Measurements from ENCODE around the gene PRKCE.
"Not testable (repeated sequence)": the region's sequence is repeated elsewhere in the genome, so short reads cannot be mapped to it uniquely, and the experiment has no call there.

PRKCE gene

GRCh38 chr2:45714679-45715078 is 63.2 kb downstream of the PRKCE start:
- TF ChIP-seq JUND (IDR thresholded peaks at IDR 0.05; ENCODE audit: low read depth) = no peak
- in situ Hi-C loops (cut with HindIII; ENCODE audit: low pct_unique_long_range_greater_than_20kb, low sequenced_read_pairs) = no loop called here
- DNase-seq (ENCODE audit: low read depth in 1 of 2, low spot score in 1 of 2) = peak in 1 of 2 experiments; percentile 35

GRCh38 chr2:45715601-45716379 is 64.3 kb downstream of the PRKCE start:
- no peak for DNase-seq (ENCODE audit: low read depth in 1 of 2, low spot score in 1 of 2)
- TF ChIP-seq JUND (IDR thresholded peaks at IDR 0.05; ENCODE audit: low read depth) = no peak
- in situ Hi-C loops (cut with HindIII; ENCODE audit: low pct_unique_long_range_greater_than_20kb, low sequenced_read_pairs) = no loop called here

- DNase-seq (ENCODE audit: low read depth in 1 of 2, low spot score in 1 of 2); in situ Hi-C loops (cut with HindIII; ENCODE audit: low pct_unique_long_range_greater_than_20kb, low sequenced_read_pairs): not testable (repeated sequence)
These were observed 65.0 kb downstream of the PRKCE start for GRCh38 chr2:45716432-45716831.

- no peak for DNase-seq (ENCODE audit: low read depth in 1 of 2, low spot score in 1 of 2)
- in situ Hi-C loops (cut with HindIII; ENCODE audit: low pct_unique_long_range_greater_than_20kb, low sequenced_read_pairs) = no loop called here
- no peak for TF ChIP-seq JUND (IDR thresholded peaks at IDR 0.05; ENCODE audit: low read depth)
These were observed 65.4 kb downstream of the PRKCE start for GRCh38 chr2:45716915-45717314.

GRCh38 chr2:45720210-45720609 is 68.7 kb downstream of the PRKCE start:
- in situ Hi-C loops (cut with HindIII; ENCODE audit: low pct_unique_long_range_greater_than_20kb, low sequenced_read_pairs) = no loop called here
- DNase-seq (ENCODE audit: low read depth in 1 of 2, low spot score in 1 of 2) = no peak
- TF ChIP-seq JUND (IDR thresholded peaks at IDR 0.05; ENCODE audit: low read depth) = no peak

GRCh38 chr2:45721150-45721549 is 69.7 kb downstream of the PRKCE start:
- in situ Hi-C loops (cut with HindIII; ENCODE audit: low pct_unique_long_range_greater_than_20kb, low sequenced_read_pairs) = no loop called here
- no peak for TF ChIP-seq JUND (IDR thresholded peaks at IDR 0.05; ENCODE audit: low read depth)
- no peak for DNase-seq (ENCODE audit: low read depth in 1 of 2, low spot score in 1 of 2)

GRCh38 chr2:45722477-45722876 is 71.0 kb downstream of the PRKCE start:
- no peak for DNase-seq (ENCODE audit: low read depth in 1 of 2, low spot score in 1 of 2)
- TF ChIP-seq JUND (IDR thresholded peaks at IDR 0.05; ENCODE audit: low read depth) = no peak
- in situ Hi-C loops (cut with HindIII; ENCODE audit: low pct_unique_long_range_greater_than_20kb, low sequenced_read_pairs) = no loop called here

- in situ Hi-C loops (cut with HindIII; ENCODE audit: low pct_unique_long_range_greater_than_20kb, low sequenced_read_pairs) = no loop called here
- no peak for DNase-seq (ENCODE audit: low read depth in 1 of 2, low spot score in 1 of 2)
- TF ChIP-seq JUND (IDR thresholded peaks at IDR 0.05; ENCODE audit: low read depth) = no peak
These were observed 72.4 kb downstream of the PRKCE start for GRCh38 chr2:45723857-45724256.

- TF ChIP-seq JUND (IDR thresholded peaks at IDR 0.05; ENCODE audit: low read depth) = no peak
- in situ Hi-C loops (cut with HindIII; ENCODE audit: low pct_unique_long_range_greater_than_20kb, low sequenced_read_pairs) = no loop called here
- DNase-seq (ENCODE audit: low read depth in 1 of 2, low spot score in 1 of 2) = no peak
These were observed 72.9 kb downstream of the PRKCE start for GRCh38 chr2:45724335-45724734.

GRCh38 chr2:45725731-45726130 is 74.3 kb downstream of the PRKCE start:
- no peak for DNase-seq (ENCODE audit: low read depth in 1 of 2, low spot score in 1 of 2)
- TF ChIP-seq JUND (IDR thresholded peaks at IDR 0.05; ENCODE audit: low read depth) = no peak
- in situ Hi-C loops (cut with HindIII; ENCODE audit: low pct_unique_long_range_greater_than_20kb, low sequenced_read_pairs) = no loop called here

- no peak for TF ChIP-seq JUND (IDR thresholded peaks at IDR 0.05; ENCODE audit: low read depth)
- in situ Hi-C loops (cut with HindIII; ENCODE audit: low pct_unique_long_range_greater_than_20kb, low sequenced_read_pairs) = no loop called here
- no peak for DNase-seq (ENCODE audit: low read depth in 1 of 2, low spot score in 1 of 2)
These were observed 74.7 kb downstream of the PRKCE start for GRCh38 chr2:45726188-45726587.

GRCh38 chr2:45728458-45728942 is 77.0 kb downstream of the PRKCE start:
- no peak for TF ChIP-seq JUND (IDR thresholded peaks at IDR 0.05; ENCODE audit: low read depth)
- in situ Hi-C loops (cut with HindIII; ENCODE audit: low pct_unique_long_range_greater_than_20kb, low sequenced_read_pairs) = no loop called here
- DNase-seq (ENCODE audit: low read depth in 1 of 2, low spot score in 1 of 2) = no peak

- in situ Hi-C loops (cut with HindIII; ENCODE audit: low pct_unique_long_range_greater_than_20kb, low sequenced_read_pairs) = no loop called here
- peak in 1 of 2 experiments; percentile 50 for DNase-seq (ENCODE audit: low read depth in 1 of 2, low spot score in 1 of 2)
- TF ChIP-seq JUND (IDR thresholded peaks at IDR 0.05; ENCODE audit: low read depth) = no peak
These were observed 78.5 kb downstream of the PRKCE start for GRCh38 chr2:45729753-45730512.
